IMR-90 (cell line): ENCODE data around the gene RBPJ.

Experiments
- MAZ ChIP-seq: IDR thresholded peaks from 2 replicates; pipeline ENCODE4 v1.6.1; 2012; ENCODE audit warnings: low read depth, mild to moderate bottlenecking, low read length, improper control_type of control experiment, moderate library complexity, borderline replicate concordance
- RCOR1 ChIP-seq: IDR thresholded peaks from 2 replicates; pipeline ENCODE4 v1.6.1; 2012; ENCODE audit warnings: mild to moderate bottlenecking, low read length, improper control_type of control experiment; ENCODE audit not compliant: insufficient replicate concordance

DNA sequence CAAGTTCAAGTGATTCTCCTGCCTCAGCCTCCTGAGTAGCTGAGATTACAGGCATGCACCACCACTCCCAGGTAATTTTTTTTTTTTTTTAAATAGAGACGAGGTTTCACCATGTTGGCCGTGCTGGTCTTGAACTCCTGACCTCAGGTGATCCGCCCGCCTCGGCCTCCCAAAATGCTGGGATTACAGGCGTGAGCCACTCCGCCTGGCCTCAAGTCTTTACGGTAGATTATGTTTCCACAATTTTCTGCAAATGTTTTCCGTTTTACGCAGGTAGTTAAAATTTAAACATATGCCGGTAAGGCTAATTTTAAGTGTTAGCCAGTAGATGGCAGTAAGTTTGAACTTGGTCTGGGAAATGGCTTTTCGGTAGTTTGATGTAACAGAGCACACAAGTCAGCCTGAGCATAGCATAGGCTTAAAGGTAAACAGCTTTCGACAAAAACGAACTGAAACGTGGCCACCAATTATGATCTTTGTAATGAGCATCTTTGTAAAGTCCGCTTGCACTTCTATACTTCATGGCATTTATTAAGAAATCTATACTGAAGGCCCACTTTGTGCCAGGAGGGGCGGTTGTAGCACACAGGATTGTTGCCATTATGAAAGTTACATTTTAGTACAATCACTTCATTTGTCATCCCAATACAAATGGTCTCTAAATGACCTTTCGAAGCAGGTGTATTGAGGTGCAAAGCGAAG is 138.4 kb downstream of the RBPJ start:
- TF ChIP-seq MAZ (no peak), RCOR1 (no peak)
